Dedifferentiated amniotic fluid mesenchymal stem cell (primary cell): ENCODE results near the gene EEF1A1.
"Not testable (repeated sequence)": the region's sequence is repeated elsewhere in the genome, so short reads cannot be mapped to it uniquely, and the experiment has no call there.

ENCODE experiments used
- DNase-seq: peaks from one replicate; pipeline ENCODE4 v3.0.0-alpha.2; 2016; ENCODE audit errors: extremely low spot score

Gene EEF1A1

GRCh38 chr6:73537677-73538076 lies 16.8 kb upstream of the EEF1A1 start:
- DNase-seq: no peak

GRCh38 chr6:73534628-73535027 lies 13.8 kb upstream of the EEF1A1 start:
- no peak for DNase-seq

DNA sequence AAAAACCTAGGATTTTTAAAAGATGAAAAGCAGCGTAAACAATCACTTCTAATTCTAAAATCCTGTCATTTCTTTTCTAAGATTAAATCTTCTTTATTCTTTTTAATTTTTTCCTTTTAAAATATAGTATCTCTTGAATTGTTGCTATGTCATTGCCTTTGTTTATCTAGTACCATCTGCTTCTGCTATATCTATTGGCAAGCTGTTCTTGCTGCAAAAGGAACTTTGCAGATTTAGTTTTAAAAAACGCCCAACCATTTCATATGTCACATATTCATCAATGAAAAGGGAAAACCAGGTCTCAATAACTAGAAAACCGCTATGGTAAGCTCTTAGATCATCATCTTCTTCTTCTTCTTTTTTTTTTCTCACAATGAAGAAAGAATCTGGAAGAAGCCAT lies 11.5 kb upstream of the EEF1A1 start:
- DNase-seq: no peak

DNA sequence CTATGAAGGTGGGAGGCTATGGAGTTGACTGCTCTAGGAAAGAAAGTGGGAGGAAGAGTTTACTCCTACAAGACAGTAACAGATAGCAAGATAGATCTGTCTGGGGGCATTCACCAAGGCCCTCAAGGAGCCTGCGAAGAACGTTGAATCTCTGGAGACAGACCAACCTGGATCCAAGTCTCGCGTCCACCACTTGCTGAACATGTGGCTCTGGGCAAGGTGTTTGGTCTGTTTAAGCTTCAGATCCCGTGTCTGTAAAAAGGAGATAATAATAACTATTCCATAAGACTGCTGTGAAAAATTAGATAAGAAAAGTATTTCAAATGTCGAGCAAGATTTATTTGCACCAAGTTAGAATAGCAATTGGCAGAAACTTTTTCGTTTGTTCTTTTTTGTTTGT lies 8.1 kb upstream of the EEF1A1 start:
- no peak for DNase-seq

DNA sequence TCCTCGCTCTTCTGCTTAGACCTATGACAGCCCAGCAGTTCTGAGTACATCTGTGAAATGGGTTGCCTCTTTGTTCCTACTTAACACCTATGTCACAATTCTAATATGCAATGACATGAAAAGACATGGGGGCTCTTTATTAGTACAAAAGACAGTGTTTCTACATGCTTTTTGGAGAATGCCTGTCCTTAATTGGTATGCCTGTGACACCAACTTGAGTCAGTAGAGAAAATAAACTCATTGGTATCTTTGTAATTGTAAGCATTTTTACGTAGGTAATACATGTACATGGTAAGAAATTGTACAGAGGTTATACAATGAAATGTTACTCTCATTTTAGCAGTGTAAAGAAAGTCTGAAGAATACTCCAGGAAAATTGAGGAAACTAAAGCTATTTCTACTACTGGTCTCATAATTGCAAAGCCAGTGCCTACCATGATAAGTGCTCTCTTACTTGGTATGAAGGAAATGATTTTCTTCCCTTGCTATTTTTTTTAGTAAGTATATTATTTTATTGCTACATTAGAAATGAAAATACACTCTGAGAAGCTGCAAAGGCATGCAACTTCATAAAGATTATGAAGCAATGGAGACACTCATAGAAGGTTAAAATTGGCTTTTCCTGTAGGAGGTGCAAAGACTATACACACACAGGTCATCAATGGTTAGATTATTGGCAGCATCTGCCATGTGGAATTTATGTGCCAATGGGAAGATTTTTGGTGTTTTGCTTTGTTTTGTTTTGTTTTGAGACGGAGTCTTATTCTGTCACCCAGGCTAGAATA lies 4.9 kb upstream of the EEF1A1 start:
- DNase-seq: no peak

DNA sequence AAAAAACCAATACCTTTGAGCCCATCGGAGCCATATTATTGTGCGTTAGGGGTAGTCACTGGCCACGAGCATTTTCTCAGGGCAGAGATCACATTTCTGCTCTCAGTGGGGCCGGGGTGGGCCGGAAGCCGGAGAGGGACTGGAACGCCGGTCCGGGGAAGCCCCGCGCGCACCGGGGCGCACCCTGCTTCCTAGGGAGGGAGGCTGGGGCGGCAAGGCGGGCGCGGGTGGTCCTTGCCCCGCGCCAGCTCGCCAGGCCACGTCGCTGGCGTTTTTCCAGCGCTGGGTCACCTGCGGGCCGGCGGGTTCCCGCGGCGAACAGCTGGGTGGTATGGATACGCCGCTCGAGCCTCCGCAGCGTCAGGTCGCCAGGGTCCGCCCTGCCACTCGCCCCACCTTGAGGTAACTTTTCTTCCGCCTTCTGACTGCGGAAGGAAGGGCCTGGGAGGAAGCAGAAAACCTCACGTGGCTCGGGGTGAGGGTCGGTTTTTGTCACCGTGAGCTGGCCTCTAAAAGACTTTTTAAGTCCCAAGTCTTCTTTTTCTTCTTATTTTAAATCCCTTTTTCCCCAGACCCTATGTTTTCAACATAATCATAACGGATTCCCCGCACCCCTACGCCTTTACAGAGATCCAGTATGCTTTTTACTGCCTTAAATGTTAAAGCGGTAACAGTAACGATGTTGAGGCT lies 2.7 kb upstream of the EEF1A1 start:
- no peak for DNase-seq

DNA sequence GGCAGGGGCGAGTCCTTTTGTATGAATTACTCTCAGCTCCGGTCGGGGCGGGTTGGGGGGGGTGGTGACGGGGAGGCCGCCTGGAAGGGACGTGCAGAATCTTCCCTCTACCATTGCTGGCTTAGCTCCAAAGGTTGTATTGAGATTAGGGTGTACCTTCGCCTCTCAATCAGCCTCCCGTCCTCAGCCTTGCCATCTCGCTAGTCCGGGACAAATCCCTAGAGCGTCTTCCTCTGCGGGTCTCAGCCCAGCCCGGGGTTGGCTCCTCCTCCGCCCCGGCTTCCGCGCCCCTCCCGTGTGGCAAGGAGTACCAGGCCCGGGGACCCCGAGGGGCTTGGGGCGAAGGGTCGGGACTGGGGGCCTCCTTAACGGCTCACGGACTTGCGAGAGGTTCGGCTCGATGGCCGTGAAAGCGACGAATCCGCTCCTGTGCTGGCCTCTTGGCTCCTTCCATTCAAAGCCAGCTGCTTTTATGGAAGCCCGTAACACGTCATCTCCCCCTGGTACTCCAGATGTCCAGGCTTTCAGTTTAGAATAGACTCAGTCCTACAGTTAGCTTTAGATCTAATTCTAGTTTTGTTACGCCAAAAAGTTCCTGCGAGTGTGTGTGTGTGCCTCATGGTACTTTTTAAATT lies 636 bp upstream of the EEF1A1 start:
- DNase-seq: peak; percentile 83

DNA sequence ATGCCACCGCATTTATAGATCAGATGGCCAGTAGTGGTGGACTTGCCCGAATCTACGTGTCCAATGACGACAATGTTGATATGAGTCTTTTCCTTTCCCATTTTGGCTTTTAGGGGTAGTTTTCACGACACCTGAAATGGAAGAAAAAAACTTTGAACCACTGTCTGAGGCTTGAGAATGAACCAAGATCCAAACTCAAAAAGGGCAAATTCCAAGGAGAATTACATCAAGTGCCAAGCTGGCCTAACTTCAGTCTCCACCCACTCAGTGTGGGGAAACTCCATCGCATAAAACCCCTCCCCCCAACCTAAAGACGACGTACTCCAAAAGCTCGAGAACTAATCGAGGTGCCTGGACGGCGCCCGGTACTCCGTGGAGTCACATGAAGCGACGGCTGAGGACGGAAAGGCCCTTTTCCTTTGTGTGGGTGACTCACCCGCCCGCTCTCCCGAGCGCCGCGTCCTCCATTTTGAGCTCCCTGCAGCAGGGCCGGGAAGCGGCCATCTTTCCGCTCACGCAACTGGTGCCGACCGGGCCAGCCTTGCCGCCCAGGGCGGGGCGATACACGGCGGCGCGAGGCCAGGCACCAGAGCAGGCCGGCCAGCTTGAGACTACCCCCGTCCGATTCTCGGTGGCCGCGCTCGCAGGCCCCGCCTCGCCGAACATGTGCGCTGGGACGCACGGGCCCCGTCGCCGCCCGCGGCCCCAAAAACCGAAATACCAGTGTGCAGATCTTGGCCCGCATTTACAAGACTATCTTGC lies 725 bp downstream of the EEF1A1 start:
- peak; percentile 73 for DNase-seq

GRCh38 chr6:73518982-73519881 lies 1.6 kb downstream of the EEF1A1 start:
- not testable (repeated sequence) for DNase-seq

DNA sequence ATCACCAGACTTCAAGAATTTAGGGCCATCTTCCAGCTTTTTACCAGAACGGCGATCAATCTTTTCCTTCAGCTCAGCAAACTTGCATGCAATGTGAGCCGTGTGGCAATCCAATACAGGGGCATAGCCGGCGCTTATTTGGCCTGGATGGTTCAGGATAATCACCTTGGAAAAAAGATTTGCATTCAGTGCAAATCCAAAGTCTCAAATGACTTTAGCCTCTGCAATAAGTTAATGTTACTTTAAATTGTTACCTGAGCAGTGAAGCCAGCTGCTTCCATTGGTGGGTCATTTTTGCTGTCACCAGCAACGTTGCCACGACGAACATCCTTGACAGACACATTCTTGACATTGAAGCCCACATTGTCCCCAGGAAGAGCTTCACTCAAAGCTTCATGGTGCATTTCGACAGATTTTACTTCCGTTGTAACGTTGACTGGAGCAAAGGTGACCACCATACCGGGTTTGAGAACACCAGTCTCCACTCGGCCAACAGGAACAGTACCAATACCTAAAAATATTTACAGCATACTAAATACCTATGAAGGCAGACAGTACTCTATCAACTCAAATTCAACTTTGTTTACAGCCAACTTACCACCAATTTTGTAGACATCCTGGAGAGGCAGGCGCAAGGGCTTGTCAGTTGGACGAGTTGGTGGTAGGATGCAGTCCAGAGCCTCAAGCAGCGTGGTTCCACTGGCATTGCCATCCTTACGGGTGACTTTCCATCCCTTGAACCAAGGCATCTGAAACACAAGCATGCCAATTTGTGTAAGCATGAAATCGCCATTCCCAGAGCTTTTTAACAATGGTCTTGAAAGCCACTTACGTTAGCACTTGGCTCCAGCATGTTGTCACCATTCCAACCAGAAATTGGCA lies 2.5 kb downstream of the EEF1A1 start:
- DNase-seq: not testable (repeated sequence)

DNA sequence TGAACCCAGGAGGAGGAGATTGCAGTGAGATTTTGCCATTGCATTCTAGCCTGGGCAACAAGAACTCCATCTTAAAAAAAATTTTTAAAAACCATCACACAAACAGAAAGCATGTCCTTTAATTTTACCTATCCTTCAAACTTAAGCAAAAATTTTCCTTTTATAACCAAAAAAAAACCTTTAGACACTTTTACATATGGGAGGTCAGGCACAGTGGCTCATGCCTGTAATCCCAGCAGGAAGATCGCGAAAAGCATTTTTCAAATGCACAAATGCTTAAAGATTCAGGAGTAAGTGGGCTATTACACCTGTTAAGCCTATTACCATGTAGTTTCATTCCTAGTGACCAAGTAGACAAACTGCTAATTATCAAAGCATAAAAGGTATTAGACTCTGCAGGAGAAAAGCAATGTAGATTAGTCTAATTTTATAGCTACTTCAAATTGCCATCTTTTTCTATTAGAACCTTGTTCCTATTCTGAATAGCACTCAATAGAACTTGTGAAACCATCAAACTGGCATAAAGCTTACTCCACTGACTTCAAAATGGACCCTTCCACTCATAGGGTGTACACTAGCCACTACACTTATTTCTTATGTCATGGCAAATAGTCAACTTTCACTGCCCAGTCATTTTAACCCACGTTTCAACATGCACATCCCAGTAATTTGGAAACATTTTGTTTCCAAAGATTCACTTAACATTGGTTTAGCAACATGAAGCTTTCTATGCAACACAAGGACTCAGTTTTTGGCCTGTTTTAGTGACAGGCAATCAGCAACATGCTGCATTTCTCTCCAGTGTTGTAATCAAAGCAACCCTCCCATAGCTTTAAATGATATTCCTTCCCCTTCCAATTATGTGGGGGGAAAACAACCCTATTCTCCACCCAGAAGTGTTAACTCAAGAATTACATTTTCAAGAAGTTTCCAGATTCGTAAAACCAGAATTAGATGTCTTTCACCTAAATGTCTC lies 4.0 kb downstream of the EEF1A1 start:
- no peak for DNase-seq

DNA sequence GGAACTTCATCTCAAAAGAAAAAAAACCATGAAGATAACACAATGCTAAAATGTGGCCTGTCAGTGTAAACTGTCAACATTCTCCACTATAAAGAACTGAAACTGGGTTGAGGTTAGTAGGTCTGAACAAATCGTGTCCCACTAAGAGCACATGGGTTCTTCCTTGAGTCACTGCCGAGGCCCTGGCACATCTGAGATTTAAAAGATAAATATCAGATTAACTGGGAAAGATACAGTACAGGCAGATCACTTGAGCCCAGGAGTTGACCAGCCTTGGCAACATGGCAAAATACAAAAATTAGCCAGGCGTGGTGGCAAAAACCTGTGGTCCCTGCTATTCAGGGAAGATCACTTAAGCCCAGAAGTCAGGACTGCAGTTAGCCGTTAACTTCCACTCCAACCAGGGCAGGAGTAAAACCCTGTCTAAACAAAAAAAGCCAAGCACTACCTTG lies 5.6 kb downstream of the EEF1A1 start:
- no peak for DNase-seq

DNA sequence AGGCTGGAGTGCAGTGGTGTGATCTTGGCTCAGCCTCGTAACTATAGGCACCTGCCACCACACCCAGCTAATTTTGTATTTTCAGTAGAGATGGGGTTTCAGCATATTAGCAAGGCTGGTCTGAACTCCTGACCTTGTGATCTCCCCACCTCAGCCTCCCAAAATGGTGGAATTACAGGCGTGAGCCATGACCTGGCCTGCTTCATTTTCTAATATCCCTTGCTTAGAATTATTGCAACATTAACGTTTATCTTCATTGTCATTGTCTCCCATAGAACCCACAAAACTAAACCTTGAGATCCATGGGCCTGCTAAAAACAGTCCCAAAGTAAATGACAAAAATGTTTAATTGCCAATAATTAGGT lies 6.1 kb downstream of the EEF1A1 start:
- DNase-seq: no peak

- DNase-seq: no peak
These were observed 7.4 kb downstream of the EEF1A1 start for GRCh38 chr6:73513496-73513854.

- DNase-seq: no peak
These were observed 9.0 kb downstream of the EEF1A1 start for GRCh38 chr6:73511796-73512195.

DNA sequence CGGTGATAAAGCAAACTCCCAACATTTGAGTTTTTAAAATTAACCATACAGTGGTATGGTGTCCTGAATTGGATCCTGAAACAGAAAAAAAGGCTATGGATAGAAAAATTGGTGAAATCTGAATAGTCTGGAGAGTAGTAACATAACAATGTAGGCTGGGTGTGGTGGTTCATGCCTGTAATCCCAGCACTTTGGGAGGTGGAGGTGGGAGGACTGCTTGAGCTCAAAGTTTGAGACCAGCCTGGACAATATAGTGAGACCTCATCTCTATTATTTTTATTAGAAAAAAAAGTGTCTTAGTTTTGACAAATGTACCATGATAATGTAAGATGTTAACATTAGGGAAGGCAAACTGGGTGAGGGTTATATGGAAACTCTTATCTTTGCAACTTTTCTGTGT lies 11.0 kb downstream of the EEF1A1 start:
- DNase-seq: no peak

DNA sequence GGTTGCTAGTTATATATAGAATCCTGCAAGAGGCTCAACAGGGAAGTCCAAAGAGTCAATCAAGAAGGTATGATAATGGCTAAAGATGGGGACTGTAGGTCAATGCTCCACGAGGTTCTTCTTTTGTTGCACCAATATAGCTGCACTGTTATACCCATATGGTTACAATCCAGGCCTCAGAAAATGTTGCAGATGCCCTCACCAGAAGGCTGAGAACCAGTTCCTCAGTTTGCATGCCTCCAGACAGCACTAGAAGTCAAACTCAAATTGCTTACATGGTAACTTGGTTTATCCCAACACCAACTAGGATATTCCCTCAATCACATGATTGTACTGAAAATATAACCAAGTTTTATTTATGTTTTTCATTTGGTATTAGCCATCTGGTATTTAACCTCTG lies 12.1 kb downstream of the EEF1A1 start:
- no peak for DNase-seq

- DNase-seq: no peak
These were observed 14.6 kb downstream of the EEF1A1 start for GRCh38 chr6:73506246-73506645.

DNA sequence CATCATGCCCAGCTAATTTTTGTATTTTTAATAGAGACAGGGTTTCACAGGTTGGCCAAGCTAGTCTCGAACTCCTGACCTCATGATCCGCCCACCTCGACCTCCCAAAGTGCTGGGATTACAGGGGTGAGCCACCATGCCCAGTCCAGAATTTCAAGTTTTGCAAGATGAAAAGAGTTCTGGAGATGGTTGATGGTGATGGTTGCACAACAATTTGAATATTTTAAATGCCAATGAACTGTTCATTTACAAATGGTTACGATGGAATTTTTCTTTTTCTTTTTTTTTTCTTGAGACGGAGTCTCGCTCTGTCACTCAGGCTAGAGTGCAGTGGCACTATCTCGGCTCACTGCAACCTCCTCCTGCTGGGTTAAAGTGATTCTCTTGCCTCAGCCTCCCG lies 15.1 kb downstream of the EEF1A1 start:
- not testable (repeated sequence) for DNase-seq
